ENCODE measurements around the gene CHMP4B.

The CHMP4B gene

GRCh38 chr20:33808388-33808787 is 2.8 kb upstream of the CHMP4B start:
- Mint-ChIP-seq H3K9me3 (no peaks in the 10 kb centered on the region), H3K4me3 (no peak overlapping the region), H3K27ac (no peak overlapping the region), H3K27me3 (ENCODE audit: low read depth) (no peaks in the 10 kb centered on the region), H3K4me1 (peaks cover 13% of the 10 kb centered on the region), H3K36me3 (ENCODE audit: low read depth) (no peaks in the 10 kb centered on the region)
- TF ChIP-seq CTCF (IDR thresholded peaks at IDR 0.05; ENCODE audit: unreplicated experiment in 3 of 3), result no peak

GRCh38 chr20:33810259-33810658 is 889 bp upstream of the CHMP4B start:
- peaks cover 22% of the 10 kb centered on the region for H3K4me1 Mint-ChIP-seq
- peak overlapping the region in 2 of 3 experiments; percentile 25 to 59 for H3K4me3 Mint-ChIP-seq
- TF ChIP-seq CTCF (IDR thresholded peaks at IDR 0.05; ENCODE audit: unreplicated experiment in 3 of 3), result no peak
- no peak overlapping the region for H3K27ac Mint-ChIP-seq
- H3K36me3 Mint-ChIP-seq (ENCODE audit: low read depth), result peaks cover 7% of the 10 kb centered on the region
- no peaks in the 10 kb centered on the region for H3K9me3 Mint-ChIP-seq
- H3K27me3 Mint-ChIP-seq (ENCODE audit: low read depth), result no peaks in the 10 kb centered on the region

GRCh38 chr20:33811776-33812151 is 616 bp downstream of the CHMP4B start:
- TF ChIP-seq CTCF (IDR thresholded peaks at IDR 0.05; ENCODE audit: unreplicated experiment in 3 of 3), result no peak
- no peaks in the 10 kb centered on the region for H3K9me3 Mint-ChIP-seq
- peak overlapping the region; percentile 90 to 98 (median 95) for H3K27ac Mint-ChIP-seq
- no peaks in the 10 kb centered on the region for H3K27me3 Mint-ChIP-seq (ENCODE audit: low read depth)
- peak overlapping the region; percentile 94 to 99 (median 98) for H3K4me3 Mint-ChIP-seq
- H3K36me3 Mint-ChIP-seq (ENCODE audit: low read depth), result peaks cover 8% of the 10 kb centered on the region
- peaks cover 22% of the 10 kb centered on the region for H3K4me1 Mint-ChIP-seq

- no peaks in the 10 kb centered on the region for H3K27me3 Mint-ChIP-seq (ENCODE audit: low read depth)
- H3K36me3 Mint-ChIP-seq (ENCODE audit: low read depth), result peaks cover 8% of the 10 kb centered on the region
- TF ChIP-seq CTCF (IDR thresholded peaks at IDR 0.05; ENCODE audit: unreplicated experiment in 3 of 3), result no peak
- peaks cover 25% of the 10 kb centered on the region for H3K4me1 Mint-ChIP-seq
- peak overlapping the region; percentile 90 to 98 (median 95) for H3K27ac Mint-ChIP-seq
- peak overlapping the region; percentile 94 to 99 (median 98) for H3K4me3 Mint-ChIP-seq
- no peaks in the 10 kb centered on the region for H3K9me3 Mint-ChIP-seq
These were observed 1.2 kb downstream of the CHMP4B start for GRCh38 chr20:33812152-33812849.

- H3K36me3 Mint-ChIP-seq (ENCODE audit: low read depth), result peaks cover 8% of the 10 kb centered on the region
- H3K4me3 Mint-ChIP-seq, result peak overlapping the region; percentile 94 to 99 (median 98)
- H3K27ac Mint-ChIP-seq, result peak overlapping the region; percentile 90 to 98 (median 95)
- peaks cover 32% of the 10 kb centered on the region for H3K4me1 Mint-ChIP-seq
- no peaks in the 10 kb centered on the region for H3K9me3 Mint-ChIP-seq
- no peak for TF ChIP-seq CTCF (IDR thresholded peaks at IDR 0.05; ENCODE audit: unreplicated experiment in 3 of 3)
- H3K27me3 Mint-ChIP-seq (ENCODE audit: low read depth), result no peaks in the 10 kb centered on the region
These were observed 1.8 kb downstream of the CHMP4B start for GRCh38 chr20:33812908-33813462.

Data from nephron (organoid).